DMS79 treated with DMSO at 0.1 percent for 48 hours (cell line): ENCODE results near the gene C4orf54.

Experiments
- DNase-seq: peaks from one replicate; lab custom pipeline; 2025; lab: John Stamatoyannopoulos, UW

The C4orf54 gene

GRCh38 chr4:99617374-99617773 is 40.3 kb downstream of the C4orf54 start:
- DNase-seq = no peak

DNA sequence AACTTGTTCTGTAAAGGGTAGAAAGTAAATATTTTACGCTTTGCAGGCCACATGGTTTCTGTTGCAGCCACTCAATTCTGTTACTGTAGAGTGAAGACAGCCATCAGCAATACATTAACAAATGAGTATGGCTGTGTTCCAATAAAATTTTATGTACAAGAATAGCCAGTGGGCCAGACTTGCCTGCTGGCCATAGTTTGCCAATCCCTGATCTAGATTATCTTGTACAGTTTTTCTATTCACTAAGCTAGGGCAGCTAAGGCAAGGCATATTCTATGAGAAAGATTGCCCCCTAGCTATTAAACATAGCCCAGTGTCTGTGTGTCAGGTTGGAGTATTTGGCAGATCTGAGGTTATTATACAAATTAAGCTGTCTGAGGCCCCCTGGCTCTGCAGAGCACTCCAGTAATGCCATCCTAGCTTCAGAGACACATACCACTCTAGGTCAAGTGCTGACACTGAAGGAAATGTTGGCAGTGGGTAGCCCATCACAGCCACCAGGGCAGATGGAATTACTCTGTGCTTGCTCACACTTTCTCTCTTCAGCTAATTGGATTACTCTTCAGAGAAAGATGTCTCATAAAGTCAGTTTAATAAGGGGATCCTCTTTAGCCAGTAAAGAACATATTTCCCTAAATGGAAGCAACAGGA is 42.3 kb downstream of the C4orf54 start:
- no peak for DNase-seq

GRCh38 chr4:99614491-99614890 is 43.1 kb downstream of the C4orf54 start:
- no peak for DNase-seq

DNA sequence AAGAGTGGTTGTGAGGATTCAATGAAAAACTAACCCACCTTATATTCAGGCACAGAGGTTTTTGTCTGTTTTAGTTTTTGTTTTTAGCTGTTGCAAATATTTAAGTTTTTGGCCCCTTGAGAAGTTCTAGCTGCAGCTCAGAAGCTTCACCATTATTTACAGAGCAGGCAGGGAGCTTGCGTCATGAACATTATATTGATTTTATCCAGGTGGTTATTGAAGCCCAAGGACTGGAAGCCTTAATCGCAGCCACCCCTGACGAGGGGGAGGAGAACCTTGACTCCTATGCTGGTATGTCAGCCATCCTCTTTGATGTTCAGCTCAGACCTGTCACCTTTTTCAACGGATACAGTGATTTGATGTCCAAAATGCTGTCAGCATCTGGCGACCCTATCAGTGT is 44.9 kb downstream of the C4orf54 start:
- DNase-seq = no peak

DNA sequence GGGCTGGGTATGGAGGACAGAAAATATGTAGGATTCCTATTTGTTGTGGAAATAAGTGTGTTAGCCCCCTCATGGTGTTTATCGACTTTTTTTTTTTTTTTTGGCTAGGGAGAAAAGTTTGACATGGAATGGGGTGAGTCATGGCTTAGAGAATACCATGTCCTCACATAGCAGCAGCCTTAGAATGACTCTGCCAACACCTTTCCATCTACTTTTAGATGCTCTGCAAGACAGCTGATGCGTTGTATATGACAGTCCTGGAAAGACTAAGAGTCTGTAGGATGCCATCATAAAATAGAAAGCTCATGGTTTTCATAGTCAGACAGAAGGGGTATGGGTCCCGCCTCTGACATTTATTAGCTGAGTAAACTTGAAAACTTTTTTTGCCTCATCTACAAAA is 45.3 kb downstream of the C4orf54 start:
- DNase-seq = no peak

GRCh38 chr4:99610605-99611175 is 46.9 kb downstream of the C4orf54 start:
- no peak for DNase-seq

GRCh38 chr4:99608417-99608816 is 49.2 kb downstream of the C4orf54 start:
- no peak for DNase-seq
